Epithelial cell of proximal tubule (primary cell): ENCODE data around the gene RSPO3. TPM values are rescaled to one million over a fixed set of nuclear protein-coding genes. Genes with fewer than 3 reads are reported as not detected.
A peak's percentile ranks its signal among the peaks of the same experiment; 100 is the strongest.
"Not testable (repeated sequence)": the region's sequence is repeated elsewhere in the genome, so short reads cannot be mapped to it uniquely, and the experiment has no call there.

Experiments
- DNase-seq: peaks from one replicate; pipeline ENCODE4 v3.0.0-alpha.2; 2011; ENCODE audit warnings: low read depth
- H3K4me3 ChIP-seq: 2 replicates; pipeline ENCODE4 v1.5.1; 2011; ENCODE audit warnings: low read depth, mild to moderate bottlenecking, low read length
- total RNA-seq: library from RNA; depleted of rRNA; stranded (reverse); fragments of >200 nt; gene quantifications from 2 replicates; pipeline ENCODE4 v1.2.3, GENCODE V29; 2015
- TF ChIP-seq, protein P1 (sequence below): conservative IDR thresholded peaks from 2 replicates; pipeline ENCODE4 v1.5.1; 2012; ENCODE audit warnings: low read depth, mild to moderate bottlenecking, low read length

Gene RSPO3
- total RNA-seq, 1 donor from 2014 or later = 0.35 TPM

DNA sequence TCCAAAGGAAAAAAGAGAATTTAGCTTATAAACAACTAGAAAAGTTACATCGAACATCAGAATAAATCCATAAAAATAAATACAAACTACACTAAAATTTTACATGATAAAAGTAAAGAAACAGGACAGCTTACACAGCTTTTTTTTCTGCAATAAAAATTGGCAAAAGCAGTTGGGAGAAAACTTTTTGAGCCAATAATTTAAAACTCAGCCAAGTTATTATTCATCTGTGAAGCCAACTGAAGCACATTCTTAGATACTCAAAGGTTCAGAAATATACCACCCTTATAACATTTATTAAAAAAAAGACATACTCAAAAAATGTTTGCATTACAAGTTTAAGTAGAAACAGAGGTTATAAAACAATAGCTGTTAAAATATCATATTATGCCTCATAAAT, 23.7 kb upstream of the RSPO3 start:
- TF ChIP-seq, protein P1, sequence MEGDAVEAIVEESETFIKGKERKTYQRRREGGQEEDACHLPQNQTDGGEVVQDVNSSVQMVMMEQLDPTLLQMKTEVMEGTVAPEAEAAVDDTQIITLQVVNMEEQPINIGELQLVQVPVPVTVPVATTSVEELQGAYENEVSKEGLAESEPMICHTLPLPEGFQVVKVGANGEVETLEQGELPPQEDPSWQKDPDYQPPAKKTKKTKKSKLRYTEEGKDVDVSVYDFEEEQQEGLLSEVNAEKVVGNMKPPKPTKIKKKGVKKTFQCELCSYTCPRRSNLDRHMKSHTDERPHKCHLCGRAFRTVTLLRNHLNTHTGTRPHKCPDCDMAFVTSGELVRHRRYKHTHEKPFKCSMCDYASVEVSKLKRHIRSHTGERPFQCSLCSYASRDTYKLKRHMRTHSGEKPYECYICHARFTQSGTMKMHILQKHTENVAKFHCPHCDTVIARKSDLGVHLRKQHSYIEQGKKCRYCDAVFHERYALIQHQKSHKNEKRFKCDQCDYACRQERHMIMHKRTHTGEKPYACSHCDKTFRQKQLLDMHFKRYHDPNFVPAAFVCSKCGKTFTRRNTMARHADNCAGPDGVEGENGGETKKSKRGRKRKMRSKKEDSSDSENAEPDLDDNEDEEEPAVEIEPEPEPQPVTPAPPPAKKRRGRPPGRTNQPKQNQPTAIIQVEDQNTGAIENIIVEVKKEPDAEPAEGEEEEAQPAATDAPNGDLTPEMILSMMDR = no peak
- no peak overlapping the region for H3K4me3 ChIP-seq
- no peak for DNase-seq

DNA sequence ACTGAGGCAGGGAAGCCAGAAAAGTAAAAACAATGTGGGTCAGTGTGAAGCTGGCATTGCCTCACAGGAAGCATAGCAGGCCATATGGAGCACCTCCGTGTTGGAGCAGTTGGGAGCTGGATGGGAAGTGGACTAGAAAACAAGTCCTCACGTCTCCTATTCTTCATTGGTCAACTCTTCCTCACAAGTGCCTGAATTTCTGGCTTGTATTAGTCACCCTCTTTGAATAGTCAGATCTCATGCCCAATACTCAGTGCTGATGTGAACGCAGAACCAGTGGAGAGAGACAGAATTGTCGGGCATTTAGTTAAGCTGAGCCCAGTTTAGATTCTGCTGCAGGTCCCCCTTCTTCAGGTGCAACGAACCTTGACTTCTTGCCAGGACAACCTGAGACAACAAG, 22.3 kb upstream of the RSPO3 start:
- DNase-seq = no peak
- no peak overlapping the region for H3K4me3 ChIP-seq
- TF ChIP-seq, protein P1 = no peak

DNA sequence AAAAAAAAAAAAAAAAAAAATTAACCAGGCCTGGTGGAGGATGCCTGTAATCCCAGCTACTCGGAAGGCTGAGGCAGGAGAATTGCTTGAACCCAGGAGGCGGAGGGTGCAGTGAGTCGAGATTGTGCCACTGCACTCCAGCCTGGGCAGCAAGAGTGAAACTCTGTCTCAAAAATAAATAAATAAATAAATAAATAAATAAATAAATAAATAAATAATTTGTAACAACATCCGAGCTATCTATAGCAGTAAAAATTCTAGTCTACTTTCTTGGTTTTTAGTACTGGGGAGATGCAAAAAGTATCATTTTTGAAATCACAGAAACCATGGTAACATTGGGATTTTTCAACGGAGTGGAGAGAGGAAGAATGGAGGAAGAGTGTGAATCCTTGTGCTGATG, 21.0 kb upstream of the RSPO3 start:
- not testable (repeated sequence) for DNase-seq, H3K4me3 ChIP-seq

DNA sequence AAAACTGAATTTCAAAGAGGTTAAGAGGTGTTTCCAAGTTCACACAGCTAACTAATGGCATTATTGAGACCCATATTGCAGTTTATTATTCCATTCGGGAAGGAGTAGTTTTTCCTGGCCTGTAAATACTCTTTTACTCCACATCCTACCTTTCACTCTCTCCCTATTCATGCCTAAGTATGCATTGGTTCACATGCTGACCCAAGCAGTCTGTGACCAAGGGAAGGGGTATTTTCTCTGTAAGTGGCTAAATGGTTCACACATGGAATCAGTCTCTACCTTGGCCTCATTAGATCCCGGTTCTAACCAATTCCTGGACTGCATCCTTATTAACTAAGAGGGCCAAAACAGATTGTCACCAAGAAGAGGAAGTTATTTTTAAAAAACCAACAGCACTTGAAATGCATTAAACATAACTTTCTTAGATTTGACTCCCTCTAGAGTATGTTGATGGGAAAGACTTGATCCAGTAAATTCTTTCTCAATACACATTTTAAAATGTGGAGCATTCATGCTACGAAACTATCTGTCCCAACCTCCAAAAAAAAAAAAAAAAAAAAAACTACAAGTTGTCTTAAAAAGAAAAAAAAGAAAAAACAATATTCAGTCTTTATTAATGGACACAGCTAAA, 17.8 kb upstream of the RSPO3 start:
- TF ChIP-seq, protein P1 = peak; percentile 48
- no peak for DNase-seq

DNA sequence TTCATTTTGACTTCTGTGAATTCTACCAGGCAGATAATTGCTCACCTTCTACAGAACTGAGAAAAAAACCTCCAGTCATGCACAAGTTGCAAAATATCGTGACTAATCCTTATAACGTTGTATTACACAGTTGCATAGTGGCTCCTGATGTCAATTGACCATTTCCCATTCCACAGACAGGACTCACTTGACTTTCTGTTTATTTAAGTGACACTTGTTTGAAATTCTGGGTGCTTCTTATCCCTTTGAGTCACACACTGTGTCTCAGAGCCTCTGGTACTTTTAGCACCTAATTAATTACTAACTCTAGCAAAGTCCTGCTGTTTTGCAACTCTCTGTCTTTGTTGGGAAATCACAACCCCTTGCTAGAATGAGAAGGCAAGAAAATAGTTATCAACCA, 16.2 kb upstream of the RSPO3 start:
- H3K4me3 ChIP-seq = no peak overlapping the region
- TF ChIP-seq, protein P1 = no peak
- peak; percentile 98 for DNase-seq

More for the DNA sequence above, 17.8 kb upstream of the RSPO3 start:
- H3K4me3 ChIP-seq = no peak overlapping the region

DNA sequence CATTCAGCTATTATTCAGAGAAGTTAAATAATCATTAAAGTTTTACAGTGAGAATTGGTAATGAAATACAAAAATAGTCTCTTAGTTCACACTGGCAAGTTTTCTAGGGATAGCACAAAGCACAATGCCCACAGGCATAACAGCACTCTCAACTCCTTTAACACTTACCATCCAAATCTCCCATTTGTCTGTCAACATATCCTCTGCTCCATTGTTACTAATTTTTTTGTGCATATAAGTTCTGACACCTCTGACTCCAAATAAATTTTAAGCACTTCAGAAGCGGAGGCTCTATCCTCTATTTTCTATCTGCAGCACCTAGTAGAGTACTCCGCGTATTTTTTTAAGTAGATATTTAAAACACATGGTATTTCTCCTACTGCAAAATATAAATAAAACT, 15.6 kb upstream of the RSPO3 start:
- TF ChIP-seq, protein P1 = no peak
- no peak for DNase-seq
- H3K4me3 ChIP-seq = no peak overlapping the region

DNA sequence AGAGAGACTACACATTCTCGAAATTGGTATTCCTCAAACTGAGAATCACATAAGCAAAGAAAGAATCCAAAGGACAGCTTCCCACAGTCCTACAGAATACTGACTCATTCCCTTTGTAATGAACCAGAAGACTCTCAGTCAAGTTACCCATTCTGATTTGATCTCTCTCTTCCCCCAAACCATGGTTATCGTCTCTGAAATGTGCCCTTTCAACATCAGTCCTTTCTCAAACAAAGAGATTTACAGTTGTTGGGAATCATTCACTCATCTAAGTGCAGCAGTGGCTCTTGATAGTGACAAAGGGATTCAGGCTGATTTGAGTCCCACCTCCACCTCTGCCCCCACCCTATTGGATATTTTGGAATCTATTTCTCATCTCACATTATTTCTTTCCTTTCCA, 15.0 kb upstream of the RSPO3 start:
- no peak overlapping the region for H3K4me3 ChIP-seq
- DNase-seq = peak; percentile 35
- TF ChIP-seq, protein P1 = no peak

DNA sequence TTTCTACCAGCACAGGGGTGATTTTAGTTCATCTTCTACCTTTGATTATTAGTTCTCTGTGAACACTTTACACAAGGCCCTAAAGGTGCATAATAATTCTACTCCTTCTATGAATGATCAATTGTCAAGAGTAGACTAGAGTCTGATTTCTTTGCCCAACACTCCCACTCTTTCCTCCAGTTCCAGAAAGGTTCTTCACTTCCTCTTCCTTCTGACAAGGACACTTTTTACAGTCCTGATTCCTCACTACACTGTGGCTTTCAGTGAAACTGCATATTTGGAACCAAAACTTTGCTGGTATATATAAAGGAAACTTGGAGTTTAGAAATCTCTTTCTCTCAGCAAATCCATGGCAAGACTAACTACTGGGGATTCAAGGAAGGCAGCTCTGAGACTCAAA, 10.6 kb upstream of the RSPO3 start:
- TF ChIP-seq, protein P1 = no peak
- no peak for DNase-seq
- H3K4me3 ChIP-seq = no peak overlapping the region
